T-helper 1 cell treated with Interleukin-12 subunit alpha and Interleukin-12 subunit beta and Interleukin-4 antibody, amounts not matched to agents 30 ng/mL and 1 ng/mL, for 36 hours (primary cell): ENCODE data around the gene SOS2. TPM values are rescaled to one million over a fixed set of nuclear protein-coding genes. Genes with fewer than 3 reads are reported as not detected.
"Not testable (repeated sequence)": the region's sequence is repeated elsewhere in the genome, so short reads cannot be mapped to it uniquely, and the experiment has no call there.

Source experiments
- intact Hi-C: fragments of 100-400 bp; cut with micrococcal nuclease; formaldehyde crosslinking; loops from one replicate; pipeline ENCODE4 v1.15.1; 2024
- total RNA-seq: library from RNA; stranded (reverse); gene quantifications from 2 replicates; pipeline ENCODE4 v1.2.3, GENCODE V29; 2022

SOS2 gene
- total RNA-seq, 1 donor from 2014 or later = 20.7 TPM

DNA sequence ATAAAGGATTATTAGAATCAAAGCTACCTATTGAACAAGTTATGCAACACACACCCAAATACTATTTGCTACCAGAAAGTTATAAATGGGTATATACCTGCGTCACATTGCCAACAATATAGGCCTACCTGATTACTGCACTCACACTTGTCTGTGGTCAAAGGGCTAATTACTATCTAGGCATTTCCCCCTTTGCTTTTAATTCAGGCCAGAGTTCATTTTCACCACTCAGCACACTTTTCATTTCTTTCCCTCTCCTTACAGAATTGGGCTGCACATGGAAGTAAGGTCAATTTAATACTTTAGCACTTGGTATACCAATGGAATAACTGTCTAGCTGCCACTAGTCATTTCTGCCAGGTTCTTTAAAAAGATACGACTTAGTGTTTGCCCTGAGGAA, 1.7 kb downstream of the SOS2 start:
- intact Hi-C loops = loop anchor here (1.0 to 5.0 kb wide), 13 partner anchors 91 to 1618 kb away; partner anchors contain the start of genes KLHDC2, MAP4K5, MGAT2 and NIN

DNA sequence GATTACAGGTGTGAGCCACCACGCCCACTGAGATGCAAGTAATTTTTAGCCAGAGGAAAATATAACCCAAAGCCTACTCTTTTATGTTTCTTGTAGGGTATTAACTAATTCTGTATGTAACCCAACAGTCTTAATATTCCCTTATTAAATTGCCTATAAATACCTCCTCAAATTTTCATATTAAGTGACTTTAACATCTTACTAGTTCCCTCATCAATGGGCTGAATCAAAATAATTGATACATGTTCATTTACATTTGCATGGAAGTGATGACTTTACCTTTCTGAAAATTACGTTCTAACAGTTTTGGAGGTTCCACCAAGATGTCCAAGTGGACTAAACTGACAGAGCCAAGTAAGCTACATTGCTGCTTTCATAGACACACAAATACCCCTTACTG, 3.1 kb downstream of the SOS2 start:
- intact Hi-C loops = no loop called here

DNA sequence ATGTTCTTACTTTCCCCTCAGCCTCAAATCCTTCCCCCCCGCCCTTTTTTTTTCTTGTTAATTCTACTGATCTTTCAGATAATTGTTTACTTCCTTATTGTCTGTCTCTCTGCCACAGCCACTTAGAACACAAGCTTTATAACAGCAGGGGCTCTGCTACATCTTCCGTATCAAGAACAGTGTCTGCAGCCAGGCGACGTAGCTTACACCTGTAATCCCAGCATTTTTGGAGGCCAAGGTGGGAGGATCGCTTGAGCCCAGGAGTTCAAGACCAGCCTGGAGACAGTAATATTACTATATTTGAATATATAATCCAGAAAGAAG, 5.4 kb downstream of the SOS2 start:
- intact Hi-C loops = no loop called here

GRCh38 chr14:50225067-50225973, 6.1 kb downstream of the SOS2 start:
- intact Hi-C loops = no loop called here

DNA sequence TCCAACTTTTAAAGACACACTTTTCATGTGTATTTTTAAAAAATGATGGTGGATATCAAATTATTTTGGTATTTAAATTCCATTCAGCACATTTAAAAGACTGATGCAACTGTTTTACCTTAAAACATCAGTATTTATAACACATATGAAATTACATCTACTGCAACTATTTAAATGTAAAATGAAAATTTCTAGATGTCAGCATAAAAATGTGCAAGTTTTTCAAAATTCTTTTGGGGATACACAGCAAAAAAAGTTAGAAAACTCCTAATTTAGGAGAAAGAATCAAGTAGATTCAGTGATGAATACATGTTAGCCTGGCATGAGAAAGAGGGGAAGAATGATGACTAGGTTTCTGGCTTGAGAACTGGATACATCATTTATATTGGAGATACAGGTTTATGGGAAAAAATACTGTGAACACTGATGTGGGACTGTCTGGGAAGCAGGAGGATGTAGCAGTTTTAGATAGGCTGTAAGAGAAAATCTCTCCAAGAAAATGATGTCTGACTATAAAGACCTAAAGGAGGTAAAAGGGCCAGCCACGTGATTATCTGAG, 9.2 kb downstream of the SOS2 start:
- intact Hi-C loops = no loop called here

DNA sequence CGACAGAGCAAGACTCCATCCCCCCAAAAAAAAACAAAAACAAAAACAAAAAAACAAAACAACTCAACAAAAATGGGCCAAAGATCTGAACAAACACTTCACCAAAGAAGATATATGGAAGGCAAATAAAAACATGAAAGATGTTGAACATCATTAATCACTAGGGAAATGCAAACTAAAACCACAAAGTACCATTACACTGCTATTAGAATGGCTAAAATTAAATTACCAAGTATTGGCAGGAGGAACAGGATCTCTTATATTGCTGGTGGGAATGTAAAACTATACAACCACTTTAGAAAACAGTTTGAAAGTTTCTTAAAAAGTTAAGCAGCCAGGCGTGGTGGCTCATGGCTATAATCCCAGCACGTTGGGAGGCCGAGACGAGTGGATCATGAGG, 12.9 kb downstream of the SOS2 start:
- intact Hi-C loops = no loop called here

DNA sequence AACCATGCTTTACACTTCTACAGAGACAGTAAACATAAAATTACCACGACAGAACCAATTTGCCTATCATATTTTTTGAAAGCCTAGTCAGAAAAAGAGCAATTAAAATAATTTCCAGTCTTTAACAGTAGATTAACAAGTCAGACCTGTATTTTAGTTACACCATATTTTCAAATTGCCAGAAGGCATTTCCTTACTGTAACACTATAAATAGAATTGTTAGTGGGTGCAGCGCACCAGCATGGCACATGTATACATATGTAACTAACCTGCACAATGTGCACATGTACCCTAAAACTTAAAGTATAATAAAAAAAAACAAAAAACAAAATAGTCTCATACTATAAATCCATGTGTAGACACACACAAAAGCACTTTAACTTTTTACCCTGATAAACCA, 16.0 kb downstream of the SOS2 start:
- intact Hi-C loops = no loop called here

- intact Hi-C loops = no loop called here
These were observed 17.6 kb downstream of the SOS2 start for GRCh38 chr14:50213795-50214194.

DNA sequence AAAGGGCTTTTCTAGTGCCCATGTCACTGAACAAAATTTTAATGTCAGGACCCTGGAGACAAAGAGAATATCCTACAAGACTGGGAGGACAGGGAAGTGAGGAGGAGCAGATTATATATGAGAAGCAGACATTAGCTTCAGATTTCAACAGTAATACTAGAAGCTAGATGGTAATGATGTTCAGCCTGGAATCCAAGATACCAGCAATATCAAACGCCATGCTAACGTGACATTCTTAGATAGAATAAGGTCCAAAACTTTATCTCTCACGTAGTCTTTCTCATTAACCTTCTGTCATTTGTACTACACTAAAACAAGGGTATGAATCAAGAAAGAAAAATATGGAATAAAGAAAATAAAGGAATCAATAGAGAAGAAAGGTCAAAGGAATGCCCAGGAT, 18.7 kb downstream of the SOS2 start:
- intact Hi-C loops = no loop called here

DNA sequence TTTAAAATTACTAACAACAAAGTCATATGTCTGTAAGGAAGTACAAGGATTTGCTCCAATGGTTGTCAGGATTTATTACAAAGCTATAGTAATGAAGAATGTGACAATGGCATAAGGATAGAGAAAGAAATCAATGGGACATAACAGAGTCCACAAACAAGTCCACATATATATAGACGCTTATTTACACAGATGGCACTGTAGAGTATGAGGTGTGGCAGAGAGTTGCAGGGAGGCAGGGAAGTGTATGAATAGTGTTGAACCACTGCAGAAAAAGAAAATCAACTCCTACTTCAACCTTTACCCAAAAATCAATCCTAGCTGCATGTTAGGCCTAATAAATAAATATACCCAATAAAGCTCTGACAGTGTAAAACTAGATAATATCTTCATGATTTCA, 21.3 kb downstream of the SOS2 start:
- intact Hi-C loops = no loop called here

DNA sequence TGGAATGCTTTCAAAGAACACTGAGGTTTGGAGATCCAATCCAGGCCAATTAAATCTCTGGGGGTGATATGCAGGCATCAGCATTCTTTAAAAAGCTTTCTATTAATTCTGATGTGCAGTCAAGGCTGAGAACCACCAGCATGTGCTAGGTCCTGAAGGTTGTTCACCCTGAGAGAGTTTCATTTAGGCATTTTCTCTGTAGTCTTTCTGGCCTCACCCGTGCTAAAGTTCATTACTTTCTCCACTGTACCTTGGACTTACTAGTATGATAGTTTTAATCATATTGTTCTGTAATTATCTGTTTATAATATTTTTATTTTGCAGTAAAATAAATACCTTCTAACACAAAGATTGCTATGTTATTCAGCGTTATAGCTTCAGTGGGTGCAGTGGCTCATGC, 32.9 kb downstream of the SOS2 start:
- intact Hi-C loops = no loop called here

DNA sequence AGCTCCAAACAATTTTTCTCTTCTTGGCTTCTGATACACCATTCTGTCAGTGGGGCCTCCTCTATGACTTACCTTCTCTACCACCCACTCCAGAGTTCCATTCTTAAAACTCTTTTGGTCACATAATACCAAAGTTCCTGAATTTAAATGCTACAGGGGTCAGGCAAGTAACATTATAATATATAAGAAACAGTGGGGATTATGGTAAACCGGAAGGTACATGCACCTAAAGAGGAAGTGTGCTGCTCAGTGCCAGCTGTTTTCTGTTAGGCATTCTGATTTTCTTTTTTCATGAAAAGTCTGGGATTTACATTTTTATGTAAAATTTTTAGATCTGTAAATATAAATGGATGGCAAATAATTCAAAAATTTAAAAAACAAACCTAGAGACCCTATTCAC, 39.9 kb downstream of the SOS2 start:
- intact Hi-C loops = no loop called here

DNA sequence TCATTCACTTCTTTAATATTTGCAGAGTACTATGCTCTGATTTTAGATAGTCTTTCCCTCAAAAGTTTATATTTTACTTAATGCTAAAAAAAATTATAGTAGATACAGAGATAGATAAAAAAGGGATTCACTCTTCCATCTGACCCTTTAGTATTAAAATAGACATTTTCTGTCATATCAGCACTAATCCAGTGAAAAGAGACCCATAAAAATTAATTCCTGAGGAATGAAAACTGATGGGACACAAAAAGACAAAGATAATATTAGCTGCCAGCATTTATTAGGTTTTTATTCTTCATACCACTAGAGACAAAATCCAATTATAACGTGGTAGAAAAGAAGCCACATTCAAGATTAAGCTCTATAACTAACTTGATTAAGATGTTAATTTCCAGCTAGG, 45.3 kb downstream of the SOS2 start:
- intact Hi-C loops = no loop called here

DNA sequence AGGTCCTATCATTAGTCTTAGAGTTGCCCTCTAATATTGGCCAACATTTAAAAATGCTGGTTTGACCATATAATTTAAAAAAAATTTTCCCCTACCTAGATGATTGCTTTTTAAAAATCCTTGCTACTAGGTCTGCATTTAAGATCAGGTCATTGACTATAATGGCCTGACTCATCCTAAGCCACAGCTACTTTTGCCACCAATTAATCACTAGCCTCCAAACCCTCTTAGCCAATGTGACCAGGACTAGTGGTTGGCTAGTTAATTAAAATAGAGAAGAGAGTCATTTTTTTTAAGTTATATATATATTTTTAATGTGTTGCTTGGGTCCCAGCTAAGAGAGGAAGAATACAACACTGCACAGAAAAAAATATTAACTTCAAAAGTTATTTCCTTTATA, 57.5 kb downstream of the SOS2 start:
- intact Hi-C loops = no loop called here

- intact Hi-C loops = no loop called here
These were observed 59.5 kb downstream of the SOS2 start for GRCh38 chr14:50171895-50172294.

DNA sequence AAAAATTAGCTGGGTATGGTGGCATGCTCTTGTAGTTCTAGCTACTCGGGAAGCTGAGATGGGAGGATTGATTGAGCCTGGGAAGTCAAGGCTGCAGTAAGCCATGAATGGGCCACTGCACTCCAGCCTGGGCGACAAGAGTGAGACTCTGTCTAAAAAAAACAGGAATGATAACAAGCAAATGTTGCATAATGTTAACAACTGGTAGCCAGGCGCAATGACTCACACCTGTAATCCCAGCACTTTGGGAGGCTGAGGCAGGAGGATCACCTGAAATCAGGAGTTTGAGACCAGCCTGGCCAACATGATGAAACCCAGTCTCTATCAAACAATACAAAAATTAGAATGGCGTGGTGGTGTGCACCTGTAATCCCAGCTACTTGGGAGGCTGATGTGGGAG, 64.0 kb downstream of the SOS2 start:
- intact Hi-C loops = not testable (repeated sequence)

DNA sequence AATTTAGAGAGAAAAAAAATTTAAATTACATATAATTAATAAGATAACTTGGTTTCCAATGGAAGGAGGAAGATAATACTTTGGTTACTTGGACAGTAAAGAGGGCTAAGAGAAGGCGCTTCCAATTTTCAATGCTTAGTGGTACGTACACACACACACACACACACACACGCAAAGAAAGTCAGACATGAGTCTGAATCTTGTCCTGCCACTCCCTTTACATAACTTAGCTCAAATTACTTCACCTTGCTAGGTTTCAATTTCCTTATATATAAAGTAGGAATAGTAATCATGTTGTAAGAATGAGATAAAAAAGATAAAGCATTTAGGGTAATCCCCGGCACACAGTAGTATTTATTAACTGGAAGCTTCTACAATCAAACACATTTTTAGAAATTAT, 75.3 kb downstream of the SOS2 start:
- intact Hi-C loops = no loop called here

- intact Hi-C loops = no loop called here
These were observed 82.6 kb downstream of the SOS2 start for GRCh38 chr14:50148799-50149198.

GRCh38 chr14:50139192-50139591, 92.2 kb downstream of the SOS2 start:
- intact Hi-C loops = no loop called here

- intact Hi-C loops = no loop called here
These were observed 103.6 kb downstream of the SOS2 start for GRCh38 chr14:50127802-50128201.

DNA sequence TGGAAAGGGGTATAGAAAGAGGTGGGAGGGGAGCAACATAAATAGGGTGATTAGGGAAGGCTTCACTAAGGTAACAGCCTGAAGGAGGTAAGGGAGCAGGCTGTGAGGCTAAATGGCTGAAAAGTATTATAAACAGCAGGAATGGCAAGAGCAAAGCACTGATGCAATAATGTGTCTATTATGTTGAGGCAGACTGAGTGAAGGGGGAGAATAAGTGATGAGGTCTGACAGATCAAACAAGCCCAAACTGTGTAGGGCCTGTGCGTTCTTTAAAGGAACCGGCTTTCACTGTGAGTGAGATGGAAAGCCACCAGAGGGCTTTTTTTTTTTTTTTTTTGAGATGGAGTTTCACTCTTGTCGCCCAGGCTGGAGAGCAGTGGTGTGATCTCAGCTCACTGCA, 108.3 kb downstream of the SOS2 start:
- intact Hi-C loops = no loop called here

DNA sequence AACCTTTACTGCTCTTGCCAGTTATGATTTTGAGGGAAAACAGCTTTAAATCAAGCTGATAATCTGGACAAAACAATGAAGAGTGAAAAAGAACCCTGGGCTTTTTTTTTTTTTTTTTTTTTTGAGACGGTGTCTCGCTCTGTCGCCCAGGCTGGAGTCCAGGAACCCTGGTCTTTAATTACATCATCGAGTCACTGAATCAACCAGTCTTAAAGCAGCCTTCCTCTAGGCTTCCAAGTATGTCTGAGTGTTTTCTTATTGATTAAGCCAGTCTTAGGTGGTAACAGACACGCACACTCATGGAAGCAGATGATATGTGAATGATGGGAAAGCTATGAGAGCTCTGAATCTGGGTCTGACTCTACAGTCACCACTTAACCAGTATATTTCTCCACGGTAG, 109.1 kb downstream of the SOS2 start:
- intact Hi-C loops = no loop called here

- intact Hi-C loops = no loop called here
These were observed 109.9 kb downstream of the SOS2 start for GRCh38 chr14:50121486-50121885.
